ENCODE measurements around the gene ALDH4A1.

The ALDH4A1 gene, protein sequence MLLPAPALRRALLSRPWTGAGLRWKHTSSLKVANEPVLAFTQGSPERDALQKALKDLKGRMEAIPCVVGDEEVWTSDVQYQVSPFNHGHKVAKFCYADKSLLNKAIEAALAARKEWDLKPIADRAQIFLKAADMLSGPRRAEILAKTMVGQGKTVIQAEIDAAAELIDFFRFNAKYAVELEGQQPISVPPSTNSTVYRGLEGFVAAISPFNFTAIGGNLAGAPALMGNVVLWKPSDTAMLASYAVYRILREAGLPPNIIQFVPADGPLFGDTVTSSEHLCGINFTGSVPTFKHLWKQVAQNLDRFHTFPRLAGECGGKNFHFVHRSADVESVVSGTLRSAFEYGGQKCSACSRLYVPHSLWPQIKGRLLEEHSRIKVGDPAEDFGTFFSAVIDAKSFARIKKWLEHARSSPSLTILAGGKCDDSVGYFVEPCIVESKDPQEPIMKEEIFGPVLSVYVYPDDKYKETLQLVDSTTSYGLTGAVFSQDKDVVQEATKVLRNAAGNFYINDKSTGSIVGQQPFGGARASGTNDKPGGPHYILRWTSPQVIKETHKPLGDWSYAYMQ

GRCh38 chr1:18902523-18903290 is at the start of gene ALDH4A1:
Gene ALDH4A1, minus strand, starts transcription at chr1:18902555. Its CDS starts 32 bp downstream, at chr1:18902523.
- peak; percentile 94 for DNase-seq (ENCODE audit: low read depth)
- peak within 1 kb of the TSS; percentile 87 for H3K4me3 ChIP-seq (ENCODE audit: low read length)
- TF ChIP-seq, protein P1, sequence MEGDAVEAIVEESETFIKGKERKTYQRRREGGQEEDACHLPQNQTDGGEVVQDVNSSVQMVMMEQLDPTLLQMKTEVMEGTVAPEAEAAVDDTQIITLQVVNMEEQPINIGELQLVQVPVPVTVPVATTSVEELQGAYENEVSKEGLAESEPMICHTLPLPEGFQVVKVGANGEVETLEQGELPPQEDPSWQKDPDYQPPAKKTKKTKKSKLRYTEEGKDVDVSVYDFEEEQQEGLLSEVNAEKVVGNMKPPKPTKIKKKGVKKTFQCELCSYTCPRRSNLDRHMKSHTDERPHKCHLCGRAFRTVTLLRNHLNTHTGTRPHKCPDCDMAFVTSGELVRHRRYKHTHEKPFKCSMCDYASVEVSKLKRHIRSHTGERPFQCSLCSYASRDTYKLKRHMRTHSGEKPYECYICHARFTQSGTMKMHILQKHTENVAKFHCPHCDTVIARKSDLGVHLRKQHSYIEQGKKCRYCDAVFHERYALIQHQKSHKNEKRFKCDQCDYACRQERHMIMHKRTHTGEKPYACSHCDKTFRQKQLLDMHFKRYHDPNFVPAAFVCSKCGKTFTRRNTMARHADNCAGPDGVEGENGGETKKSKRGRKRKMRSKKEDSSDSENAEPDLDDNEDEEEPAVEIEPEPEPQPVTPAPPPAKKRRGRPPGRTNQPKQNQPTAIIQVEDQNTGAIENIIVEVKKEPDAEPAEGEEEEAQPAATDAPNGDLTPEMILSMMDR (conservative IDR thresholded peaks at IDR 0.05; ENCODE audit: low read depth, low read length), result no peak

DNA sequence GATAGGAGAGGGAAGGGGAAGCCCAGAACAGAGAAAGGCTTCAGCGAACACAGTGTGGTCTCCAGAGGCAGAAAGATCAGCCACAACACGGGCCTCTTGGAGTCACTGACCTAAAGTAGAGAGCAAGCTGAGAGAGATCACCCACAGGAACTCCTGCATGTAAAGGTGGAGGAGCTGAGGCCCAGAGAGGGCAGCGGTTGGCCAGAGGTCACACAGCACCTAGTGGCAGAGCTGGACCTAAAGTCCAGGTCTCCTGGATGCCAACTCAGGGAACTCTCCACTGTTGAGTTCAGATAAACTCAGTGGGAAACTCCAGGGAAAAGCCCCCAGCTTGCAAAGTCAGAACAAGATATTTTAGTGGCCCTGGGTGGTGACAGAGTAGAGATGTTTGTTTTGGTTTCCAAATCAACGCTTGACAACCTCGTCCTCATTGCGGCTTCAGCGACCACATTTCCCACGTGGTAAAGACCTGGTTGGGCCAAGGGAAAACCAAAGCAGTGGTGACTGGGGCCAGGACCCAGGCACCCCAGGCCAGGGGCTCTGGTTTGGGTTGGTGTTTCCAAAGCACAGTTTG is 49.5 kb upstream of the ALDH4A1 start:
- TF ChIP-seq, protein P1 (conservative IDR thresholded peaks at IDR 0.05; ENCODE audit: low read depth, low read length), result no peak
- DNase-seq (ENCODE audit: low read depth), result no peak
- H3K4me3 ChIP-seq (ENCODE audit: low read length), result no peak overlapping the region

DNA sequence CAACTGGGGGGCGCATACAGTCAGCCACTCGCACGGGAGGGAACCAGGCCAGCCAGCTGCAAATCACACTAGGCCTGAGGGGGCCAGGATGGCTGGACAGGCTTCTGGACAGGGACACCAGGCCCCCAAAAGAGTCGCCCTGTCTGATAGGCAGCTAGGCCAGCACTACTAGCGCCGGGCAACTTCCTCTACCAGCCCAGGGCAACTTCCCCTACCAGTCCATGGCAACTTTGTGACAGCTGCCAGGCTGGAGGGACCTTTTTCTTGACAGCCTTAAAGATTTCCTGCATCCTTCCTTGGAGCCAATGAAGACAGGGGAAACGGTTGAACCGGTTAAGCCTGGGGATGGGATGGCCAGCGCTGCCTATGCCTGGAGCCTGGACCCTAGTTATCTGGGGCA is 49.1 kb upstream of the ALDH4A1 start:
- no peak overlapping the region for H3K4me3 ChIP-seq (ENCODE audit: low read length)
- TF ChIP-seq, protein P1 (conservative IDR thresholded peaks at IDR 0.05; ENCODE audit: low read depth, low read length), result no peak
- DNase-seq (ENCODE audit: low read depth), result no peak

DNA sequence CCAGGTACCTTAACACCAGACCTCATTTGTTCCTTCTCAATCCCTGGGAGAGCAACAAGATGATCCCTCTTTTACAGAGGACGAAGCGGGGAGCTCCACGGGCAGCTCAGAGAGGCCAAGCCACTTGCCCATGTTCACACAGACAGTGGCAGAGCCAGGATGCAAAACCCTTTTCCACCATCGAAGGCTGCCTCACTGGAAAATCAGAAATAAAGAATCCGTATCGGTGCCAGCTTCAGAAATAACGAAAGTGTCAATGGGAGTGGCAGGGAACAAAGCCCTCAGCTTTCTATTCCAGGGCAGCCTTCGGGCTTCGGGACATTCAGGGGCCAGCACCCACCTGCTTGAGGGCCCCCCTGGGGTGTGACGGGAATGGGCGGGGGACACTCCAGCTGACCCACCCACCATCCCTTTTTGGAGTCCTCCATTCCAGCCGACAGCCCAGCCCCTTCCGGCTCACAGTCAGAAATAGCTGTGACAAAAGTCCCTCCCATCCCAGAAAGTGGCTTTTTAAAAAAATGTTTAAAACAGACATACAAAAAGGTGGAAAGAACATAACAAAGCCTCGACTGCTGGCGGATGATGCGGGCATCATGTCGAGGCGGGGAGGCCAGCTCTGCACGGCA is 48.2 kb upstream of the ALDH4A1 start:
- TF ChIP-seq, protein P1 (conservative IDR thresholded peaks at IDR 0.05; ENCODE audit: low read depth, low read length), result no peak
- DNase-seq (ENCODE audit: low read depth), result no peak

GRCh38 chr1:18949686-18950400 is 47.5 kb upstream of the ALDH4A1 start:
- TF ChIP-seq, protein P1 (conservative IDR thresholded peaks at IDR 0.05; ENCODE audit: low read depth, low read length), result peak; percentile 16
- no peak overlapping the region for H3K4me3 ChIP-seq (ENCODE audit: low read length)
- DNase-seq (ENCODE audit: low read depth), result no peak

More for the DNA sequence above, 48.2 kb upstream of the ALDH4A1 start:
- H3K4me3 ChIP-seq (ENCODE audit: low read length), result no peak overlapping the region

Measured in retinal pigment epithelial cell (primary cell).